Mucosa of stomach (tissue), 1 donor: Measurements from ENCODE around the gene NAA38.
A peak's percentile ranks its signal among the peaks of the same experiment; 100 is the strongest.
"Not testable (repeated sequence)": the region's sequence is repeated elsewhere in the genome, so short reads cannot be mapped to it uniquely, and the experiment has no call there.

Source experiments
- H3K27me3 ChIP-seq: one replicate; pipeline ENCODE4 v1.7.0; 2013; ENCODE audit warnings: mild to moderate bottlenecking, low read length; ENCODE audit not compliant: control insufficient read depth, insufficient read depth
- H3K36me3 ChIP-seq: one replicate; pipeline ENCODE4 v1.7.0; 2013; ENCODE audit warnings: low read length; ENCODE audit not compliant: control insufficient read depth, insufficient read depth
- H3K4me1 ChIP-seq: one replicate; pipeline ENCODE4 v1.7.0; 2013; ENCODE audit warnings: mild to moderate bottlenecking, low read length; ENCODE audit not compliant: control insufficient read depth, insufficient read depth
- H3K4me3 ChIP-seq: one replicate; pipeline ENCODE4 v1.7.0; 2013; ENCODE audit warnings: low read length
- H3K9ac ChIP-seq: one replicate; pipeline ENCODE4 v1.7.0; 2013; ENCODE audit warnings: mild to moderate bottlenecking, low read length, moderate library complexity
- H3K9me3 ChIP-seq: one replicate; pipeline ENCODE4 v1.7.0; 2013; ENCODE audit warnings: mild to moderate bottlenecking, low read length, moderate library complexity; ENCODE audit not compliant: control insufficient read depth
- donor health status: Pancreatic carcinoma.

Gene NAA38

GRCh38 chr17:7875804-7876370, 18.5 kb upstream of the NAA38 start:
- Histone ChIP-seq H3K9me3 (no peaks in the 10 kb centered on the region), H3K9ac (no peak overlapping the region), H3K4me3 (no peak overlapping the region), H3K36me3 (no peaks in the 10 kb centered on the region), H3K27me3 (no peaks in the 10 kb centered on the region), H3K4me1 (no peaks in the 10 kb centered on the region)

DNA sequence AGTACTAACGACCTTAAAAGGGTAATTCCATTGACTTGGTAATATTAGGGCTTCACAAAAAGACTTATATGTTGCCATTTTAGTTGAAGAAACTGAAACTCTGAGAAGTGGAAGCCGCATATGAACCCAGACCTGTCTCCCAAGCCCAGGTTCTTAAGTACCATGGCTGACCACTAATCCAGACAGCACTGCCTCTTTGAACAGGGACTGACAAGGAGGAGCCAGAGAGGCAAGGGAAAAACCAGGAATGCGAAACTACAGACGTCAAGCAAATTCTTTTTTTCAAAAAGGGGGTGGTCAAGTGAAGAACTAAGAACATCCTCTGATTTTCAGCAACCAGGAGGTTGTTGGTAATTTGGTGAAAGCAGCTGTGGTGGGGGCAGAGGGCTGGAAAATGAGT, 15.7 kb upstream of the NAA38 start:
- Histone ChIP-seq H3K36me3 (no peaks in the 10 kb centered on the region), H3K4me1 (no peaks in the 10 kb centered on the region), H3K4me3 (no peak overlapping the region), H3K9me3 (no peaks in the 10 kb centered on the region), H3K27me3 (no peaks in the 10 kb centered on the region), H3K9ac (no peak overlapping the region)

GRCh38 chr17:7867881-7868329, 10.5 kb upstream of the NAA38 start:
- Histone ChIP-seq H3K9me3 (no peaks in the 10 kb centered on the region), H3K9ac (no peak overlapping the region), H3K4me3 (no peak overlapping the region), H3K36me3 (no peaks in the 10 kb centered on the region), H3K4me1 (peaks cover 5% of the 10 kb centered on the region), H3K27me3 (no peaks in the 10 kb centered on the region)

DNA sequence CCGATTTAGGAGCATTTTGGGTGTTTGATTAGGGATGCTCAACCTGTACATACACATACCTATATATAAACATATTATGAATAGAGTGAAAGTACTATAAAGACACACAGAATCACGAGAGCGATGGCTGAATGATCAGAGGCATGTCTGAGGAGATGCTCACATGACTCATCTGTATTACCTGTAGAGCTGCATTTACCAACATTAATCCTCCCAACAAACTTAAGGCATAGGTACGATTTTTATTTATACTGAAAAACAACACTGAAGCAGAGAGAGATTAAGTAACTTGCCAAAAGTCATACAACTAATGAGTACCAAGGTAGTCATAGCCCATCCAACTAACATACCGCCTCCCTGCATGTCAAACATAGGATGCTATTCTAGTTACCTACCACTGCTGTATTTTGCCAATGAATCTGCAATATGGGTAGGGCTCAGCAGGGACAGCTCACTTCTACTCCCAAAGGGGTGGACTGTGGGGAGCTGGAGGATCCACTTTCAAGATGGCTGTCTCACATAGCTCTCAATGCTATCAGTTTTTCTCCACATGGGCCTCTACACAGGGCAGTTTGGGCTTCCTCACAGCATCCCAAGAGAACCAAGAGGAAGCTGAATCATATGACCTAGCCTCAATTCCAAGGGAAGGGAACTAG, 7.8 kb upstream of the NAA38 start:
- H3K4me1 ChIP-seq: peaks cover 8% of the 10 kb centered on the region
- H3K9ac ChIP-seq: no peak overlapping the region
- H3K27me3 ChIP-seq: no peaks in the 10 kb centered on the region
- no peak overlapping the region for H3K4me3 ChIP-seq
- no peaks in the 10 kb centered on the region for H3K36me3 ChIP-seq
- no peaks in the 10 kb centered on the region for H3K9me3 ChIP-seq

DNA sequence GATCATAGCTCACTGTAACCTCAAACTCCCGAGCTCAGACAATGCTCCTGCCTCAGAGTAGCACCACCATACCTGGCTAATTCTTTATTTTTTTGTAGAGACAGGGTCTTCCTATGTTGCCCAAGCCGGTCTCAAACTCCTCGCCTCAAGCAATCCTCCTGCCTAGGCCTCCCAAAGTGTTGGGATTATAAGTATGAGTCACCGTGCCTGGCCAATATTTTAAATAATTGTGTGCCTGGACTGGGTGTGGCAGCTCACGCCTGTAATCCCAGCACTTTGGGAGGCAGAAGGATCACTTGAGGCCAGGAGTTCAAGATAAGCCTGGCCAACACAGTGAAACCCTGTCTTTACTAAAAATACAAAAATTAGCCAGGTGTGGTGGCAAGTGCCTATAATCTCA, 7.0 kb upstream of the NAA38 start:
- not testable (repeated sequence) for H3K36me3 ChIP-seq, H3K9ac ChIP-seq, H3K27me3 ChIP-seq, H3K9me3 ChIP-seq, H3K4me1 ChIP-seq, H3K4me3 ChIP-seq

DNA sequence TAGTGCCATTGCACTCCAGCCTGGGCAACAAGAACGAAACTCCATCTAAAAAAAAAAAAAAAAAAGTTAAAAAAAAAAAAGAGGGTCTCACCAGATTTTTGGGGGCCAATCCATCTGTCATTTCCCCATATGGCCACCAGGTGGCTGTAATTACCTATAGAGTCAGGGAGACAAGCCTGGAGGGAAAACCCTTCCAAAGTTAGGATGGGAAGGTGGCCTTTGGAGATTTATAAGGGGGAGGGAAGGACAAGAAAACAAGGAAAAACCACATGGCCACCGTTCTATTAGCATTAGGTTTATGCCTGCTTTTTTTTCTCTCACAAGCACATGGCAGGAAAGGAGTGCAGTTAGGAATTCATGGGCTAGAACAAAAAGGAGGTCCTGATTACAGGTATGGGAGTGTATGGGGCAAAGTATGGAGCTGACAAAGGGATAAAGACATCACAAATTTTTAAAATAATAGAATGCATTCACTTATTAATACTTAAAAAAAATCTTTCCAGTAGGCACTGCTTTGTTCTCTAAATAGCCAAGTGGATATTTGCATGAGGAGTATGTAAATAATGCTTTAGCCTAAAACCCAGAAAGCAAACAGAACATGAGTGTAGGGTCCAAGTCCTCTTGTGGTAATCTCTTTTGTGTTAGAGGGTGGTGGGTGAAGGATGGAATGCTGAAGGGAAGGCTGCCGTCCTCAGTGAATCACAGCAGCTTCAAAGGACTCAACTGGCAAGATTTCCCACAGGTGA, 5.5 kb upstream of the NAA38 start:
- no peaks in the 10 kb centered on the region for H3K36me3 ChIP-seq
- H3K27me3 ChIP-seq: no peaks in the 10 kb centered on the region
- H3K4me1 ChIP-seq: peaks cover 20% of the 10 kb centered on the region
- H3K9ac ChIP-seq: no peak overlapping the region
- H3K4me3 ChIP-seq: no peak overlapping the region
- H3K9me3 ChIP-seq: no peaks in the 10 kb centered on the region

DNA sequence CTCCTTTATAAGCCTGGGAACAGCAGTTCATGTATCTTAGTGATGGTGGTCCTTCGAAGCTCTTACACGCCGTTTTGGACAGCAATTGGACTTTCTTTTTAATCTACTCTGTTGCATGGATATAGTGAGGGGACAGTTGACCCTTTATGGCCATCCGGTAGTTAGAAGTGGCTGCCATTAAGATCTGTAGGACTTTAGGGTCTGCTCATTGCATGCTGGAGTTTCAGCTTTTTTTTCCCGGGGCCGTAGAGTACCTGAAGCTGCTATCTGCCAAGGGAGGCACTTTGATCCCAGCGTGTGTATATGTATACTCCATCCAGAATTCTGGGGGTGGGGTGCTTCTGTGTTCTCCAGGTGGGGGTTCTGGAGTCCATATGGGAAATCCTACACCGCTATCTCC, 1.7 kb upstream of the NAA38 start:
- Histone ChIP-seq H3K36me3 (no peaks in the 10 kb centered on the region), H3K4me3 (no peak overlapping the region), H3K9ac (peak overlapping the region; percentile 66), H3K27me3 (no peaks in the 10 kb centered on the region), H3K4me1 (peaks cover 38% of the 10 kb centered on the region), H3K9me3 (no peaks in the 10 kb centered on the region)

- H3K27me3 ChIP-seq: no peaks in the 10 kb centered on the region
- H3K4me3 ChIP-seq: peak overlapping the region; percentile 83
- peak overlapping the region; percentile 66 for H3K9ac ChIP-seq
- H3K9me3 ChIP-seq: no peaks in the 10 kb centered on the region
- peaks cover 38% of the 10 kb centered on the region for H3K4me1 ChIP-seq
- H3K36me3 ChIP-seq: no peaks in the 10 kb centered on the region
Measured at GRCh38 chr17:7858522-7858810, 1.1 kb upstream of the NAA38 start.

DNA sequence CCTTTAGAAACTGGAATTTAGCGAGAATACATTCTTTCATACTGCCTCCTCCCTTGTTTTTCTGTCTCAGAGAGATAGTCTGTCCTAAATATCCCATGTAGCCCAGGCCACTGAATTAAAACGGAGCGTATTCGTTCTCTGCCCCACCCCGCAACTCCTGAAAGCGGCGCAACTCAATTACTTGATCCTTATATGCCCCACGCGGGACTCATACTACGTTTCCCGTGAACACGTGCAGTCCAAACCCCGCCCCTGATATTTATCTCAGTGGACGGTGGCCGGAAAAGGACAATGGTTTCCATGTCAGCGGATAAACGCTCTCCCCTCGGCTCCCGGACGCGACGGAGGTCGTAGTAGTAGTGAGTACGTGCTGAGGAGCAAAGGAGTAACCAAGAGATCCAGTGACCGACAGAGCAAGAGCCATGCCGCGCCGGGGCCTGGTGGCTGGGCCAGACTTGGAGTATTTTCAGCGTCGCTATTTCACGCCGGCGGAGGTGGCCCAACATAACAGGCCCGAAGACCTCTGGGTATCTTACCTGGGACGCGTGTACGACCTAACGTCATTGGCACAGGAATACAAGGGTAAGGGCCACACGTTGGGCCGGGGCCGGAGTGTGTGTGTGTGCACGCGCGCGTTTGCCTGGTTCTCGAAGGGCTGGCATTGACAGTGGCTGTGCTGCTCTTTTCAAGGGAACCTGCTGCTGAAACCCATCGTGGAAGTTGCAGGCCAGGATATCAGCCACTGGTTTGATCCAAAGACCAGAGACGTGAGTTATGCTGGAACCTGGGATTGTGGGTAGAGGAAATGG, 558 bp upstream of the NAA38 start, which contains the start of gene CYB5D1:
CYB5D1 (plus strand) TSS at position 291 of the 809 bp plus-strand sequence; CDS start at position 423, 132 bp downstream.
- peaks cover 3% of the 10 kb centered on the region for H3K36me3 ChIP-seq
- no peaks in the 10 kb centered on the region for H3K27me3 ChIP-seq
- peak within 1 kb of the TSS; percentile 66 for H3K9ac ChIP-seq
- H3K4me3 ChIP-seq: peak within 1 kb of the TSS; percentile 83
- no peaks in the 10 kb centered on the region for H3K9me3 ChIP-seq
- peaks cover 34% of the 10 kb centered on the region for H3K4me1 ChIP-seq

- H3K9me3 ChIP-seq: no peaks in the 10 kb centered on the region
- H3K4me1 ChIP-seq: peaks cover 40% of the 10 kb centered on the region
- no peaks in the 10 kb centered on the region for H3K27me3 ChIP-seq
- H3K9ac ChIP-seq: peak overlapping the region; percentile 66
- peaks cover 7% of the 10 kb centered on the region for H3K36me3 ChIP-seq
- H3K4me3 ChIP-seq: peak overlapping the region; percentile 83
Measured at GRCh38 chr17:7856011-7856810, 1.1 kb downstream of the NAA38 start.

DNA sequence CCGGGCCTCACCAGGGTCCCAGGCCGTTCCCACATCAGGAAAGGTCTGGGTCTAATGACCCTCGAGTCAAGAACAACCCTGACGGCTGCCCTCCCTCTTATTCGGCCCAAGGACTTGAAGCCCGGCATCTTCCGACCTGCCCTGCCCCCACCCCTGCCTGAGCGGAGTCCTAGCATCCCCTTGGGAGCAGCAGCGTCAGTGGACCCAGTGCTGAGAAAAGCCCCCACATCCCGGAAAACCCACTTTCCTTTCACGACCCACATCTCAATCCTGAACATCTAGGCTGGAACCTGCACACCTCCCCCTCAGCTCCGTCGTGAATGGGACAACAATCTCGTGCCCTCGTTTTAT, 1.7 kb downstream of the NAA38 start:
- Histone ChIP-seq H3K4me3 (no peak overlapping the region), H3K27me3 (no peaks in the 10 kb centered on the region), H3K9ac (no peak overlapping the region), H3K9me3 (no peaks in the 10 kb centered on the region), H3K36me3 (peaks cover 12% of the 10 kb centered on the region), H3K4me1 (peaks cover 44% of the 10 kb centered on the region)
